Measurements from ENCODE around the gene SH3PXD2A. TPM values are rescaled to one million over a fixed set of nuclear protein-coding genes. Genes with fewer than 3 reads are reported as not detected.

The SH3PXD2A gene
- total RNA-seq, 4 donors from 2014 or later: 26.5 to 56.9 (median 33.3) TPM

DNA sequence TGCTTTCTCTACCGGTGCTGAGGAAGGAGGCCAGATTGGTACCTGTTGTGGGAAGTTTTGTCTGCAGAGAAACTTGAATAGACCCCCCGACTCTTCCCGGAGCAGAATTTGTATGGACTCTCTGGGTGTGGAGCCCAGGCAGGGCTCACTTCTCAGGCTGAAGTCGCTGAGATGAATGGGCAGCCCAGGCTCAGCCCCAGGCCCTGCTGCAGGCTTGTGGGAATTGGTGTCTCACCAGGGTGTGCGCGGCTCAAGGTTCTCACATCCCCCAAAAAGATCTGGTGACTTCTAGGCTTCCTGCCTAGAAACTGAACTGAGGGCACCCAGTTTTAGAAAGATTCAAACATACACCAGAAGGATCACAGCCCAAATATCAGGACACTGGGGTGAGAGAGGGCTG is 258.4 kb downstream of the SH3PXD2A start:
- in situ Hi-C loops (cut with MboI; ENCODE audit: low pct_ligation_motif_present in 1 of 4, low pct_unique_long_range_greater_than_20kb in 1 of 4, low sequenced_read_pairs in 3 of 4): loop anchor here in 2 of 4 donors (10.0 to 25.0 kb wide), 2 partner anchors 88 to 265 kb away; partner anchors contain the start of gene SH3PXD2A (in 1 of the 2)

DNA sequence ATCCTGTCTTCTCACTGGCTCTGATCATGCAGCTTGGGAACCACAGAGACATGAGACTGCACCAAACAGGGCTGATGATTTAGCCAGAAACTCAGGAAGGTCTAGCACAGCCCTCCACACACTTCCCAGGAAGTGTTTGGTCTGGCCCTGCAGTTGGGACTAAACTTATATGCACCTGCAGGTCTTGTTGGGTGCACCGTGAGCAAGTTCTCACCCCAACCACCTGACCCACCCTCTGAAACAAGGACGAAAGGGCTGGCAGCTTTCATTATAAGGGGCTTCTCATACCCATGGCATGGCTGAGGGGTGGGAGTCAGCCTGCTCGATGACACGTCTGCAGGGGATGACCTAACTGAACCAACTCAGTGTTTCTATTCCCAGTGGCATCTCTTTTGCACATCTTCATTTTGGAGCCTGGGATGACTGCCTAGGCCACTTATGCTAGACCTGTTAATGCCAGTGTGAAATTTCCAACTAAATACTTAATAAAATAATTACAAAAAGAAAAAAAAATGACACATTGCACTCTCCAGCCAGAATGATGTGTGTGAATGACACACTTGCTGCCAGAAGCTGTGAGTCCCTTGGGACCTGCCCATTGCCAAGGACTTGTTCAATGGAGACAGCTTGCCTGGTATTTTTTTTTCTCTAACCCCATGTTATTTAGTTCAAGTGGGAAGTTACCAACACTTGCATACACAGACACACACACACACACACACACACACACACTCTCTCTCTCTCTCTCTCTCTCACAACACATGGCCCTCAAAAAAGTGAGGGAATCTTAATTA is 259.2 kb downstream of the SH3PXD2A start:
- Histone ChIP-seq H3K36me3 (no peaks in the 10 kb centered on the region), H3K27ac (no peak overlapping the region), H3K4me1 (peaks cover 0 to 16% (median 9%) of the 10 kb centered on the region in 4 donors), H3K9me3 (no peaks in the 10 kb centered on the region), H3K4me3 (no peak overlapping the region), H3K27me3 (no peaks in the 10 kb centered on the region)
- in situ Hi-C loops (cut with MboI; ENCODE audit: low pct_ligation_motif_present in 1 of 4, low pct_unique_long_range_greater_than_20kb in 1 of 4, low sequenced_read_pairs in 3 of 4): loop anchor here in 2 of 4 donors (10.0 to 25.0 kb wide), 2 partner anchors 89 to 266 kb away; partner anchors contain the start of gene SH3PXD2A (in 1 of the 2)
- WGBS, 2 donors (ENCODE audit: low coverage in 1 of 2): 84% methylated on average over 4 of the region's 4 CpGs; no CpG with 5 or more reads in 1 of the 2 donors
- no peak for TF ChIP-seq EP300 (IDR thresholded peaks at IDR 0.05; ENCODE audit: low read depth)
- DNase-seq: no peak
- intact Hi-C loops (cut with DNase I; ENCODE audit: low total_unique reads): no loop called here

More for the DNA sequence above, 258.4 kb downstream of the SH3PXD2A start:
- TF ChIP-seq POLR2AphosphoS5 (IDR thresholded peaks at IDR 0.05): no peak
- TF ChIP-seq, protein P1, sequence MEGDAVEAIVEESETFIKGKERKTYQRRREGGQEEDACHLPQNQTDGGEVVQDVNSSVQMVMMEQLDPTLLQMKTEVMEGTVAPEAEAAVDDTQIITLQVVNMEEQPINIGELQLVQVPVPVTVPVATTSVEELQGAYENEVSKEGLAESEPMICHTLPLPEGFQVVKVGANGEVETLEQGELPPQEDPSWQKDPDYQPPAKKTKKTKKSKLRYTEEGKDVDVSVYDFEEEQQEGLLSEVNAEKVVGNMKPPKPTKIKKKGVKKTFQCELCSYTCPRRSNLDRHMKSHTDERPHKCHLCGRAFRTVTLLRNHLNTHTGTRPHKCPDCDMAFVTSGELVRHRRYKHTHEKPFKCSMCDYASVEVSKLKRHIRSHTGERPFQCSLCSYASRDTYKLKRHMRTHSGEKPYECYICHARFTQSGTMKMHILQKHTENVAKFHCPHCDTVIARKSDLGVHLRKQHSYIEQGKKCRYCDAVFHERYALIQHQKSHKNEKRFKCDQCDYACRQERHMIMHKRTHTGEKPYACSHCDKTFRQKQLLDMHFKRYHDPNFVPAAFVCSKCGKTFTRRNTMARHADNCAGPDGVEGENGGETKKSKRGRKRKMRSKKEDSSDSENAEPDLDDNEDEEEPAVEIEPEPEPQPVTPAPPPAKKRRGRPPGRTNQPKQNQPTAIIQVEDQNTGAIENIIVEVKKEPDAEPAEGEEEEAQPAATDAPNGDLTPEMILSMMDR (IDR thresholded peaks at IDR 0.05): no peak
- no peak for TF ChIP-seq POLR2A (IDR thresholded peaks at IDR 0.05)
- no peak for TF ChIP-seq EP300 (IDR thresholded peaks at IDR 0.05; ENCODE audit: low read depth)
- 82% methylated on average over 6 of the region's 6 CpGs; no CpG with 5 or more reads in 1 of the 2 donors for WGBS, 2 donors (ENCODE audit: low coverage in 1 of 2)
- no peak for DNase-seq
- no peaks in the 10 kb centered on the region for H3K9me3 ChIP-seq
- H3K36me3 ChIP-seq: no peaks in the 10 kb centered on the region
- no peak overlapping the region for H3K27ac ChIP-seq
- no peak overlapping the region for H3K4me3 ChIP-seq
- H3K27me3 ChIP-seq: no peaks in the 10 kb centered on the region
- intact Hi-C loops (cut with DNase I; ENCODE audit: low total_unique reads): no loop called here
- H3K4me1 ChIP-seq: peaks cover 0 to 16% (median 10%) of the 10 kb centered on the region in 4 donors

- intact Hi-C loops (cut with DNase I; ENCODE audit: low total_unique reads): no loop called here
- WGBS, 2 donors (ENCODE audit: low coverage in 1 of 2): 70% methylated on average over 3 of the region's 3 CpGs; no CpG with 5 or more reads in 1 of the 2 donors
- in situ Hi-C loops (cut with MboI; ENCODE audit: low pct_ligation_motif_present in 1 of 4, low pct_unique_long_range_greater_than_20kb in 1 of 4, low sequenced_read_pairs in 3 of 4): loop anchor here in 2 of 4 donors (10.0 to 25.0 kb wide), 2 partner anchors 92 to 269 kb away; partner anchors contain the start of gene SH3PXD2A (in 1 of the 2)
- H3K4me3 ChIP-seq: no peak overlapping the region
- DNase-seq: no peak
- H3K27ac ChIP-seq: no peak overlapping the region
- H3K4me1 ChIP-seq: no peaks in the 10 kb centered on the region
- H3K36me3 ChIP-seq: no peaks in the 10 kb centered on the region
- no peaks in the 10 kb centered on the region for H3K9me3 ChIP-seq
- TF ChIP-seq POLR2AphosphoS5 (IDR thresholded peaks at IDR 0.05) (no peak), EP300 (IDR thresholded peaks at IDR 0.05; ENCODE audit: low read depth) (no peak)
- TF ChIP-seq, protein P1 (IDR thresholded peaks at IDR 0.05): peak in 1 of 5 experiments; percentile 3
- H3K27me3 ChIP-seq: no peaks in the 10 kb centered on the region
Observed at GRCh38 chr10:103593022-103593570, 262.3 kb downstream of the SH3PXD2A start.

- TF ChIP-seq EP300 (IDR thresholded peaks at IDR 0.05; ENCODE audit: low read depth): no peak
- TF ChIP-seq POLR2AphosphoS5 (IDR thresholded peaks at IDR 0.05): no peak
- TF ChIP-seq POLR2A (IDR thresholded peaks at IDR 0.05): no peak
- TF ChIP-seq, protein P1 (IDR thresholded peaks at IDR 0.05): peak; percentile 37 to 53 (median 49)
- Histone ChIP-seq H3K27me3 (no peaks in the 10 kb centered on the region), H3K27ac (no peak overlapping the region), H3K4me1 (no peaks in the 10 kb centered on the region), H3K9me3 (no peaks in the 10 kb centered on the region), H3K36me3 (no peaks in the 10 kb centered on the region), H3K4me3 (no peak overlapping the region)
- DNase-seq: peak; percentile 27
- in situ Hi-C loops (cut with MboI; ENCODE audit: low pct_ligation_motif_present in 1 of 4, low pct_unique_long_range_greater_than_20kb in 1 of 4, low sequenced_read_pairs in 3 of 4) (loop anchor here in 2 of 4 donors (10.0 to 25.0 kb wide), 2 partner anchors 92 to 270 kb away; partner anchors contain the start of gene SH3PXD2A (in 1 of the 2)), intact Hi-C loops (cut with DNase I; ENCODE audit: low total_unique reads) (no loop called here)
- WGBS, 2 donors (ENCODE audit: low coverage in 1 of 2): 76% methylated on average over 15 of the region's 15 CpGs; no CpG with 5 or more reads in 1 of the 2 donors
Observed at GRCh38 chr10:103592186-103593021, 263.0 kb downstream of the SH3PXD2A start.
